ENCODE measurements around the gene OSBPL9. TPM values are rescaled to one million over a fixed set of nuclear protein-coding genes. Genes with fewer than 3 reads are reported as not detected.

The OSBPL9 gene
- polyA plus RNA-seq: 29.2 and 38.2 TPM in 2 replicates

GRCh38 chr1:51616903-51617708 is at the start of gene OSBPL9:
TSS of gene OSBPL9 (plus strand) at chr1:51617092. CDS start at chr1:51617111, 19 bp downstream.

Other genes starting within 250 kb of the OSBPL9 start
- gene EPS15, start 97.8 kb upstream of the OSBPL9 start, polyA plus RNA-seq: 74.0 and 113 TPM in 2 replicates

Data from Purkinje cell (primary cell).